KMS-11 (cell line): ENCODE results near the gene RTN4.
"Not testable (repeated sequence)": the region's sequence is repeated elsewhere in the genome, so short reads cannot be mapped to it uniquely, and the experiment has no call there.

Experiments
- H2AFZ ChIP-seq: fragments of 200-600 bp; sonication (generic); 2 replicates; pipeline ENCODE4 v1.6.1; 2016; ENCODE audit warnings: antibody characterized with exemption, mixed run types, low read depth
- H3K27ac ChIP-seq: fragments of 200-600 bp; sonication (generic); 2 replicates; pipeline ENCODE4 v1.6.1; 2016; ENCODE audit warnings: mild to moderate bottlenecking, mixed run types
- H3K27me3 ChIP-seq: fragments of 200-600 bp; sonication (generic); 2 replicates; pipeline ENCODE4 v1.6.1; 2017; ENCODE audit warnings: mild to moderate bottlenecking, low read depth, mixed run types, moderate library complexity; ENCODE audit not compliant: insufficient read depth
- H3K36me3 ChIP-seq: fragments of 200-600 bp; sonication (generic); 2 replicates; pipeline ENCODE4 v1.6.1; 2017; ENCODE audit warnings: mild to moderate bottlenecking, mixed run types; ENCODE audit not compliant: insufficient read depth
- H3K4me1 ChIP-seq: fragments of 200-600 bp; sonication (generic); 2 replicates; pipeline ENCODE4 v1.6.1; 2016; ENCODE audit warnings: mild to moderate bottlenecking, low read depth, mixed run types; ENCODE audit not compliant: poor library complexity, severe bottlenecking
- H3K4me2 ChIP-seq: fragments of 200-600 bp; sonication (generic); 2 replicates; pipeline ENCODE4 v1.7.0; 2016; ENCODE audit warnings: mild to moderate bottlenecking, mixed run types
- H3K4me3 ChIP-seq: fragments of 200-600 bp; sonication (generic); IDR thresholded peaks from 2 replicates; pipeline ENCODE4 v1.6.1; 2017; ENCODE audit warnings: low read depth, low read length, mixed read lengths; ENCODE audit not compliant: insufficient read depth
- H3K79me2 ChIP-seq: fragments of 200-600 bp; sonication (generic); 2 replicates; pipeline ENCODE4 v1.6.1; 2016; ENCODE audit warnings: low read depth, mixed run types; ENCODE audit not compliant: insufficient read depth
- H3K9ac ChIP-seq: fragments of 200-600 bp; sonication (generic); 2 replicates; pipeline ENCODE4 v1.6.1; 2016; ENCODE audit warnings: mild to moderate bottlenecking, mixed run types
- H4K20me1 ChIP-seq: fragments of 200-600 bp; sonication (generic); 2 replicates; pipeline ENCODE4 v1.6.1; 2016; ENCODE audit warnings: mild to moderate bottlenecking, mixed run types; ENCODE audit not compliant: insufficient read depth
- CTCF ChIP-seq: fragments of 200-600 bp; sonication (generic); conservative IDR thresholded peaks from 2 replicates; pipeline ENCODE4 v1.6.1; 2017; ENCODE audit warnings: low read depth, mild to moderate bottlenecking, antibody characterized with exemption, low read length, moderate library complexity, mixed read lengths

Gene RTN4

GRCh38 chr2:55096586-55096985 lies 46.3 kb upstream of the RTN4 start:
- H3K9ac ChIP-seq, result no peak overlapping the region

GRCh38 chr2:55093381-55093780 lies 43.1 kb upstream of the RTN4 start:
- Histone ChIP-seq H3K36me3 (no peaks in the 10 kb centered on the region), H3K4me2 (no peak overlapping the region), H3K27me3 (no peaks in the 10 kb centered on the region), H2AFZ (no peak overlapping the region), H3K9ac (no peak overlapping the region), H4K20me1 (no peaks in the 10 kb centered on the region), H3K4me1 (no peaks in the 10 kb centered on the region), H3K4me3 (no peak overlapping the region), H3K79me2 (no peaks in the 10 kb centered on the region), H3K27ac (no peak overlapping the region)
- no peak for TF ChIP-seq CTCF

More at GRCh38 chr2:55096586-55096985, 46.3 kb upstream of the RTN4 start:
- Histone ChIP-seq H3K27ac (no peak overlapping the region), H4K20me1 (no peaks in the 10 kb centered on the region), H3K4me3 (no peak overlapping the region), H3K4me1 (peaks cover 24% of the 10 kb centered on the region), H3K27me3 (no peaks in the 10 kb centered on the region), H3K79me2 (no peaks in the 10 kb centered on the region), H3K4me2 (no peak overlapping the region), H3K36me3 (no peaks in the 10 kb centered on the region), H2AFZ (no peak overlapping the region)
- no peak for TF ChIP-seq CTCF

DNA sequence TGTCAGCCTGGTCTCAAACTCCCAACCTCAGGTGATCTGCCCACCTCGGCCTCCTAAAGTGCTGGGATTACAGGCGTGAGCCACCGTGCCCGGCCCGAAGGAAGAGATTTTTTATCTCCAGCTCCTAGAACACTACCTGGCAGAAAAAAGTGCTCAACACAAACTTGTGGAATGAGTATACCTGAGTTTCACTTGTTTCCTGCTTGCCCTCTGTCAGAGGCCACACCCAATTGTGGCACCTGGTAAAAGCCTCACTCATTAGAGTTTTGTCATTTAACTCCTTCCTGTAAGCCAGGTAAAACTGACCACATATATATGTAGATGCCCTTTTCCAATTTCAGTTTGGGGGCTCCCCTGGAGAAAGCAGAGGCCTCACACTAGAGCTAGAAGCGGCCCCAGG lies 42.2 kb upstream of the RTN4 start:
- Histone ChIP-seq H3K27ac (no peak overlapping the region), H3K4me1 (peaks cover 5% of the 10 kb centered on the region), H3K36me3 (no peaks in the 10 kb centered on the region), H3K27me3 (no peaks in the 10 kb centered on the region), H4K20me1 (no peaks in the 10 kb centered on the region), H3K79me2 (no peaks in the 10 kb centered on the region), H3K4me3 (no peak overlapping the region), H3K9ac (no peak overlapping the region), H3K4me2 (no peak overlapping the region), H2AFZ (no peak overlapping the region)
- no peak for TF ChIP-seq CTCF

GRCh38 chr2:55091681-55092080 lies 41.4 kb upstream of the RTN4 start:
- not testable (repeated sequence) for H3K9ac ChIP-seq, H3K4me2 ChIP-seq, H3K4me1 ChIP-seq, H3K27ac ChIP-seq, H3K4me3 ChIP-seq, H4K20me1 ChIP-seq, H3K79me2 ChIP-seq, H2AFZ ChIP-seq, H3K27me3 ChIP-seq, H3K36me3 ChIP-seq

DNA sequence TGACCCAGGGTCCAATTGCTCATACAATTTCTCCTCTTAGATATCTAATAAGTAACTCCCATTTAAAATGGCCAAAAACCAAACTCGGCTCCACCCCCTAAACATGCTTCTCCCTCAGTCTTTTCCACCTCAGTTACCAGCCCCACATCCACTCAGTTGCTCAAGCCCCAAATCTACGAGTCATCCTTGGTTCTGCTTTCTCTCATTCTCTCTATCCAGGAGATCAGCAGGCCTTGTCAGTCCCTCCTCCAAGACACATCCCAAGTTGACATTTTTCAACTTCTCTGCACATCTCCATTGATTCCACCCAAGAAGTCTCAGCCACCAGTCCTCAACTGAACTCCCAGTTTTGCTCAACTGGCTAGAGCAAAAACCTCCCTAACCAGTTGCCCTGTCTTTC lies 40.5 kb upstream of the RTN4 start:
- H2AFZ ChIP-seq, result no peak overlapping the region
- H3K4me2 ChIP-seq, result no peak overlapping the region
- H3K27ac ChIP-seq, result no peak overlapping the region
- no peaks in the 10 kb centered on the region for H3K27me3 ChIP-seq
- H3K4me1 ChIP-seq, result peaks cover 8% of the 10 kb centered on the region
- TF ChIP-seq CTCF, result no peak
- H3K4me3 ChIP-seq, result no peak overlapping the region
- H3K9ac ChIP-seq, result no peak overlapping the region
- no peaks in the 10 kb centered on the region for H4K20me1 ChIP-seq
- H3K79me2 ChIP-seq, result no peaks in the 10 kb centered on the region
- no peaks in the 10 kb centered on the region for H3K36me3 ChIP-seq
